ENCODE data around the gene MRPL54.
A peak's percentile ranks its signal among the peaks of the same experiment; 100 is the strongest.

The MRPL54 gene

GRCh38 chr19:3785938-3786824, 23.7 kb downstream of the MRPL54 start, which contains the start of gene MATK:
TSS of gene MATK (minus strand) at chr19:3786381. CDS start at chr19:3785135, 1,246 bp downstream.
- peak; percentile 18 for DNase-seq

GRCh38 chr19:3788996-3789778, 26.7 kb downstream of the MRPL54 start:
- DNase-seq, result no peak

- no peak for DNase-seq
These were observed 27.8 kb downstream of the MRPL54 start for GRCh38 chr19:3790209-3790734.

DNA sequence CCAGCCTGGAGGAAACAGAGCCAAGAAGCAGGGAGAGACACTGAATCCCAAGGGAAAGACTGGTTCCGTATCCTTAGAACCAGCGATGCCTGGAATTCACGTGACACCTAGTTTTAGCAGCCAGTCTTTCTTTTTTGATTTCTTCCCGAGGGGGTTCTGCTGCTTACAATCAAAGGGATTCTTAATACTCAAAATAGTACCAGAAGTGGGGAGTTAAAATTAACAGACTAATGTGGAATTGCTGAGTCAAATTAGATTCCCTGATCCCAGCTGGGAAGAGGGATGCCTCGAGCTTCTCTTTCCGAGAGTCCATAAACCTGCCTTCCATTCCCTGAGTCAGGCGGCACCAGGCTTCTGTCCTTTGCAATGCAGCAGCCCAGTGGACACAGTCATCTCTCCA, 28.5 kb downstream of the MRPL54 start:
- no peak for DNase-seq

GRCh38 chr19:3792114-3792513, 29.6 kb downstream of the MRPL54 start:
- DNase-seq, result no peak

GRCh38 chr19:3793799-3794198, 31.3 kb downstream of the MRPL54 start:
- no peak for DNase-seq

GRCh38 chr19:3796358-3796757, 33.9 kb downstream of the MRPL54 start:
- DNase-seq, result no peak

GRCh38 chr19:3798137-3798536, 35.7 kb downstream of the MRPL54 start:
- peak; percentile 54 for DNase-seq

GRCh38 chr19:3800996-3801395, 38.5 kb downstream of the MRPL54 start:
- DNase-seq, result no peak

DNA sequence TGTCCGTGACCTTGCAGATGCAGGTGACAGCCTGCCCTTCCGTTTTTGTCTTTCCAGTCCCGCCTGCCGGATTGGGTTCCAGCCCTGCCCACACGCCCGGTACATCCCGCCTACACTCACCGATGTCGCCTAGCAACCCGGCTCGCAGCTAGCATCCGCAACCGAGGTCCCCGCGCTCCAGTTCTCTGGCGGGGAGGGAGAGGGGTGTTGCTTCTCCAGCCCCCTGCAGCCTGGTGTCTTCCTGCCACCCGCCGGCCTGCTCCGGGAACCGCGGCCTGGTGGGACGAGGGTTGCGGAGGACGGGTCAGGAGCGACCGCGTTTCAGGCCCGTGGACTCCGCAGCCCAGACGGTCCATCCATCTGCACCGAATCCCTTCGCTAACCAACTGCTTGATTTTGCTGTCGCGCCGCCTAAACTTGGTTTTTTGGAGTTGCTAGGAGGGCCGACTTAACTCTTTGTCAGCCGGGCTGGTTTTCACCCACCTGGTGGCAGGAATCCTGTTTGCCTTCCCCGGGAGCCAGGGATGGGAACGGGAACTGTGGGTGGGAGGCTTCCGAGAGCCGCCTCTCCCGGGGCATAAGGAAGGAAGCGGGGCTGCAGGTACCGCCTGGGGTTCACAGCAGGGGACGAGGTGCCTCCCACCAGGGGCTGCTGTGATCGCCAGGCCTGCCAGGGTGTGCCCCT, 39.1 kb downstream of the MRPL54 start:
- peak; percentile 73 for DNase-seq

DNA sequence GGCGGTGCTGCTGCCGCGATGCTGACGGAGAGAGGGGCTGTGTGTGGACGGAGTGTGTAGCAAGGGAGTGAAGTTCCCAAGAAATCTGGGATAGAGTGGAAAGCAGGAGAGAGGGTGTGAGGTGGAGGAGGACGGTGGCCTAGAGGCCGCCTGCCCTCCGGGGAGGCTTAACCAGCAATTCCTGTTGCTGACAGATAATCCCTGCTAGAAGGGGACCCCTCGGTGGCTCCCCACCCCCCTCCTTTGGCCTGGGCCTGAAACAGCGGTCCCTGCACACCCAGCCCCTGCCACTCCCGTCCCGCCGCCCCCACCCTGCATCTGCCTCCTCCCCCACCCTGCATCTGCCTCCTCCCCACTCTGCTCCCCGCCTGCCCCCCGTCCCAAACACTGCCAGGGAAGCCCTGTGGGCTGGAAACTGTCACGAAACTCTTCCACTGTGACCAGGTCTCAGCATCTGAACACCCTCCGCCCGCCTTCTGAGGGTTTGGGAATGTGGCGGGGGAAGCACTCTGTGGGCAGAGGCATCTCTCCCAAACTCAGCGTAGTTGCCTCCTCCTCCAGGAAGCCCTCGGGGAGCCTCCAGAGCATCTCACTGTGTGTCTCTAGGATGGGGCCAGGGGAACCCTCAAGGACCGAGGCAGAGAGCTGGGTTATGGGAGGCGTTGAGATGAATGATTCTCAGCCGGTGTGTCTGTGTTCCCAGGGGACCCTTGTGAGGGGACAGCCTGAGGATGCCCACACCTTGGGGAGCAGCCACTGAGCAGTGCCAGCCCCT, 40.8 kb downstream of the MRPL54 start:
- no peak for DNase-seq

- no peak for DNase-seq
These were observed 41.5 kb downstream of the MRPL54 start for GRCh38 chr19:3803986-3804385.

DNA sequence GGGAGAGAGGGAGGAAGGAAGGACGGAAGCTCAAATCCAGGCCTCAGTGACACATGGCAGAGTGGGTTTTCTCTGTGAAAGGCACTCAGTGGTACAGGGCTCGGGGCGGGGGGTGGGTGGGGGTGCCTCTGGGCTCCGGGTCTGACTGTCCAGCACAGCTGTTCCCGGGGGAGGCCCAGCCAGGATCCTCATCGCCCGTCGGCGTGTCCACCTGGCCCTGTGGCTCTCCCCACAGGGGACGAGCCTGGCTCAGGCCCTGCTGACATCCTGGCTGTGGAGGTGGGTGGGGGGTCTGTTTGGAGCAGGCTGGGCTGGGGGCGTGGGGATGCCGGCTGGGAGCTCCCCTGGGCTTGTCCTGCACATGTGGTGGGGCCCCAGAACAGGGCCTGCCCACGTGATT, 41.9 kb downstream of the MRPL54 start:
- no peak for DNase-seq

- no peak for DNase-seq
These were observed 43.4 kb downstream of the MRPL54 start for GRCh38 chr19:3805859-3806258.

DNA sequence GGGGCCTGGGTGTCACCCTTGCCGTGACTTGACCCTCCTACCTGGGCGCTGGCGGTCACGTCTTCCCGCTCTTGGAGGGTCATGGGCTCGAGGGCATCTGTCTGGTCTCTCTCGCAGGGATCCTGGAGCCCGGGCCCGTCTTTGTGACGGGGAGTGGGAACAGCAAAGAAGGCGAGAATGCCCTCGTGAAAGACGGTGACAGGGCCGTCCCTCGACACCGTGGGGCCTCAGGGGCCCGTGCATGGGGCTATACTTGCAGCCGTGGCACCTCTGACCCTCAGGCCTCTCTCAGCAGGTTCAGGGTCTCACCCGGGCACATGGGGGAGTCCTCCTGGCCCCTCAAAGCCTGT, 44.6 kb downstream of the MRPL54 start:
- DNase-seq, result no peak

DNA sequence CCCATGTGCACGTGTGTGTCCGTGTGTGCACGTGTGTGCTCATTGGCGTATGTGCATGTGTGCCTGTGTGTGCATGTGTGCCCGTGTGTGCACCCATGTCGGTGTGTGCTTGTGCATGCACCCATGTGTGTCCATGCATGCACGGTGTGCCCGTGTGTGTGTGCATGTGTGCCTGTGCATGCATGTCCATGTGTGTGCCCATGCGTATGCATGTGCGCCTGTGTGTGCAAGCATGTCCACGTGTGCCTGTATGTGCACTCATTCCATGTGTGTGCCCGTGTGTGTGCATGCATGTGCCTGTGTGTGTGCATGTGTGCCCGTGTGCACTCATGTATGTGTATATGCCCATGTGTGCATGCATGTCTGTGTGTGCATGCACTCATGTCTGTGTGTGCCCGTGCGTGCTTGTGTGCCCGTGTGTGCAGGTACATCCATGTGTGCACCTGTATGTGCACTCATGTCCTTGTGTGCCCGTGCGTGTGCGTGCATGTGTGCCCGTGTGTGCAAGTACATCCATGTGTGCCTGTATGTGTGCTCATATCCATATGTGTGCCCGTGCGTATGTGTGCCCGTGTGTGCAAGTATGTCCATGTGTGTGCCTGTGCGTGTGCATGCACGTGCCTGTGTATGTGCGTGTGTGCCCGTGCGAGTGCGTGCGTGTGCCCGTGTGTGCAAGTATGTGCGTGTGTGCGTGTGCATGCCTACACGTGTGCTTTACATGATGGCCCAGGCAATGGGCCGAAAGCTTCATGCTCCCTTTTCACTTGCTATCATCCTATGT, 45.3 kb downstream of the MRPL54 start:
- no peak for DNase-seq

GRCh38 chr19:3808420-3809143, 46.1 kb downstream of the MRPL54 start:
- DNase-seq, result no peak

GRCh38 chr19:3809881-3810707, 47.6 kb downstream of the MRPL54 start:
- no peak for DNase-seq

DNA sequence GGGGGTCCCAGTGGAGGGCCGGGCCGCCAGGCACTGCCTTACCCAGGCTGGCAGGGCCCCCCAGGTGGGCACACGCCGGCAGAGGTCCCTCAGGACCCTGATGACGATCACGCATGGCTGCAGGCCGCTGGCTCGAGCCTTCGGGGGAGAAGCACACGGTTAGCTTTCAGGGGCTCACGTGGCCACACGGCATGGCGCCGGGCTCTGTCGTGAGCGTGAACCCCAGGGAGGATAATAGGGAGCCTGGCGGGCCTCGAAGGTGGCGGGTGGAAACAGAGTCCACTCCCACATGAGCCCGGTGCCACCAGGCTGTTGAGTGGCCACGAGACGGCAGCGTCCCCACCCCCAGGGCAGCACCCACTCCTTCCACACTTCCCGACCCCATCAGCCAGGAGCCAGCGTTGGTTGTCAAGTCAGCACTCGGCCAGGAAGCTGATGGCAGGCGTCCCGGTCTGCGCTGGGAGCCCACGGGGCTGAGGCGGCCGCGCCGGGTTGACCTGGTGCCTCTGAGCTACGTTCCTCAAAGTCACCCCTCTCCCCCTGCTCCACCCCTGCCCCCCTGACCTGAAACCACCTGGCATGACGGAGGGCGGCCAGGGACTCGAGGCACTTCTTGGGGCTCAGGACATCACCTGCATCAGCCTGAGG, 48.4 kb downstream of the MRPL54 start:
- no peak for DNase-seq
